ENCODE measurements around the gene ATP8B3. TPM values are rescaled to one million over a fixed set of nuclear protein-coding genes. Genes with fewer than 3 reads are reported as not detected.

Gene ATP8B3
- total and polyA plus RNA-seq, 2 of the 13 experiments (the other 11 are each of a cell fraction or from before 2014, with no cell fraction given): 2.6 to 5.9 TPM

- Histone ChIP-seq H2AFZ (ENCODE audit: low read length) (no peak overlapping the region), H4K20me1 (ENCODE audit: insufficient read depth, low read length) (no peaks in the 10 kb centered on the region), H3K79me2 (ENCODE audit: insufficient read depth, low read length) (no peaks in the 10 kb centered on the region), H3K9ac (ENCODE audit: insufficient read depth, low read depth, low read length) (no peak overlapping the region), H3K27ac (ENCODE audit: extremely low read length, insufficient read depth, low read length) (no peak overlapping the region), H3K9me3 (ENCODE audit: low read length) (peaks cover 3% of the 10 kb centered on the region; the same call in 1 of the 2 replicates), H3K4me3 (replicated peaks in 1 of 3; ENCODE audit: insufficient read depth in 1 of 3, low read depth in 2 of 3, low read length in 3 of 3) (no peak overlapping the region), H3K4me2 (ENCODE audit: low read depth, low read length) (no peak overlapping the region), H3K27me3 (ENCODE audit: control insufficient read depth in 1 of 2, insufficient read depth in 2 of 2, low read length in 2 of 2) (peaks cover 5 to 37% of the 10 kb centered on the region in 2 experiments), H3K36me3 (replicated peaks in 1 of 2; ENCODE audit: control insufficient read depth in 1 of 2, insufficient read depth in 2 of 2, low read length in 2 of 2) (no peaks in the 10 kb centered on the region), H3K4me1 (ENCODE audit: insufficient read depth, low read length) (no peaks in the 10 kb centered on the region)
- no TSS peak for BruUV-seq (replicated peaks)
- ChIA-PET CTCF (ENCODE audit: low intra/inter-chr PET ratio, low total read pairs) (no interaction called here), POLR2A (no interaction called here)
- FAIRE-seq: no peak
- no peak for DNase-seq (ENCODE audit: low spot score)
- no peak for ATAC-seq
- intact Hi-C loops (cut with micrococcal nuclease; ENCODE audit: unreplicated experiment) (no loop called here), in situ Hi-C loops (cut with HindIII; ENCODE audit: extremely low pct_ligation_motif_present, low pct_unique_long_range_greater_than_20kb) (no loop called here)
- TF ChIP-seq ZNF75D (CRISPR knock-in tag; IDR thresholded peaks at IDR 0.05; ENCODE audit: borderline replicate concordance): no peak
- no peak for TF ChIP-seq ATF3 (CRISPR knock-in tag; IDR thresholded peaks at IDR 0.05)
- TF ChIP-seq KLF9 (CRISPR knock-in tag; IDR thresholded peaks at IDR 0.05; ENCODE audit: low read depth): no peak
- peak; percentile 64 for TF ChIP-seq ZNF629 (CRISPR knock-in tag; conservative IDR thresholded peaks at IDR 0.05)
- no peak for TF ChIP-seq ZFP1 (CRISPR knock-in tag; IDR thresholded peaks at IDR 0.05)
- TF ChIP-seq, protein P1, sequence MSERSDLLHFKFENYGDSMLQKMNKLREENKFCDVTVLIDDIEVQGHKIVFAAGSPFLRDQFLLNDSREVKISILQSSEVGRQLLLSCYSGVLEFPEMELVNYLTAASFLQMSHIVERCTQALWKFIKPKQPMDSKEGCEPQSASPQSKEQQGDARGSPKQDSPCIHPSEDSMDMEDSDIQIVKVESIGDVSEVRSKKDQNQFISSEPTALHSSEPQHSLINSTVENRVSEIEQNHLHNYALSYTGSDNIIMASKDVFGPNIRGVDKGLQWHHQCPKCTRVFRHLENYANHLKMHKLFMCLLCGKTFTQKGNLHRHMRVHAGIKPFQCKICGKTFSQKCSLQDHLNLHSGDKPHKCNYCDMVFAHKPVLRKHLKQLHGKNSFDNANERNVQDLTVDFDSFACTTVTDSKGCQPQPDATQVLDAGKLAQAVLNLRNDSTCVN (CRISPR knock-in tag; IDR thresholded peaks at IDR 0.05; ENCODE audit: borderline replicate concordance): no peak
- TF ChIP-seq ZC3H13 (CRISPR knock-in tag; IDR thresholded peaks at IDR 0.05): no peak
- TF ChIP-seq STAG1 (CRISPR knock-in tag; IDR thresholded peaks at IDR 0.05): no peak
- WGBS (ENCODE audit: low lambda C conversion rate): 50% methylated on average over 5 of the region's 8 CpGs
Observed at GRCh38 chr19:1786668-1787067, 25.4 kb downstream of the ATP8B3 start.

GRCh38 chr19:1785310-1785709 is 26.8 kb downstream of the ATP8B3 start:
- intact Hi-C loops (cut with micrococcal nuclease; ENCODE audit: unreplicated experiment) (no loop called here), in situ Hi-C loops (cut with HindIII; ENCODE audit: extremely low pct_ligation_motif_present, low pct_unique_long_range_greater_than_20kb) (no loop called here)
- Histone ChIP-seq H2AFZ (ENCODE audit: low read length) (no peak overlapping the region), H4K20me1 (ENCODE audit: insufficient read depth, low read length) (no peaks in the 10 kb centered on the region), H3K79me2 (ENCODE audit: insufficient read depth, low read length) (no peaks in the 10 kb centered on the region), H3K36me3 (replicated peaks in 1 of 2; ENCODE audit: control insufficient read depth in 1 of 2, insufficient read depth in 2 of 2, low read length in 2 of 2) (no peaks in the 10 kb centered on the region), H3K27ac (ENCODE audit: extremely low read length, insufficient read depth, low read length) (no peak overlapping the region), H3K4me1 (ENCODE audit: insufficient read depth, low read length) (peaks cover 8% of the 10 kb centered on the region), H3K9ac (ENCODE audit: insufficient read depth, low read depth, low read length) (no peak overlapping the region), H3K27me3 (ENCODE audit: control insufficient read depth in 1 of 2, insufficient read depth in 2 of 2, low read length in 2 of 2) (peaks cover 11 to 45% of the 10 kb centered on the region in 2 experiments), H3K9me3 (ENCODE audit: low read length) (peaks cover 5% of the 10 kb centered on the region; the same call in 1 of the 2 replicates), H3K4me2 (ENCODE audit: low read depth, low read length) (no peak overlapping the region), H3K4me3 (replicated peaks in 1 of 3; ENCODE audit: insufficient read depth in 1 of 3, low read depth in 2 of 3, low read length in 3 of 3) (no peak overlapping the region)
- 13% methylated on average over 6 of the region's 19 CpGs for WGBS (ENCODE audit: low lambda C conversion rate)
- ChIA-PET POLR2A (no interaction called here), CTCF (ENCODE audit: low intra/inter-chr PET ratio, low total read pairs) (no interaction called here)
- no TSS peak for BruUV-seq (replicated peaks)
- DNase-seq (ENCODE audit: low spot score) (no peak), ATAC-seq (no peak), FAIRE-seq (no peak)
- TF ChIP-seq E2F1 (CRISPR knock-in tag; IDR thresholded peaks at IDR 0.05) (no peak), PHF20 (CRISPR knock-in tag; IDR thresholded peaks at IDR 0.05) (no peak), ZBTB7B (CRISPR knock-in tag; IDR thresholded peaks at IDR 0.05) (no peak), MYNN (CRISPR knock-in tag; IDR thresholded peaks at IDR 0.05; ENCODE audit: low read depth) (no peak), KDM5B (CRISPR knock-in tag; IDR thresholded peaks at IDR 0.05; ENCODE audit: borderline replicate concordance) (no peak), ZNF7 (CRISPR knock-in tag; IDR thresholded peaks at IDR 0.05) (no peak), GATAD2A (CRISPR knock-in tag; IDR thresholded peaks at IDR 0.05) (no peak), ZBTB3 (CRISPR knock-in tag; IDR thresholded peaks at IDR 0.05; ENCODE audit: borderline replicate concordance, low read depth) (no peak), NR1H2 (CRISPR knock-in tag; IDR thresholded peaks at IDR 0.05; ENCODE audit: borderline replicate concordance, low read depth) (no peak)
- TF ChIP-seq, protein P2, sequence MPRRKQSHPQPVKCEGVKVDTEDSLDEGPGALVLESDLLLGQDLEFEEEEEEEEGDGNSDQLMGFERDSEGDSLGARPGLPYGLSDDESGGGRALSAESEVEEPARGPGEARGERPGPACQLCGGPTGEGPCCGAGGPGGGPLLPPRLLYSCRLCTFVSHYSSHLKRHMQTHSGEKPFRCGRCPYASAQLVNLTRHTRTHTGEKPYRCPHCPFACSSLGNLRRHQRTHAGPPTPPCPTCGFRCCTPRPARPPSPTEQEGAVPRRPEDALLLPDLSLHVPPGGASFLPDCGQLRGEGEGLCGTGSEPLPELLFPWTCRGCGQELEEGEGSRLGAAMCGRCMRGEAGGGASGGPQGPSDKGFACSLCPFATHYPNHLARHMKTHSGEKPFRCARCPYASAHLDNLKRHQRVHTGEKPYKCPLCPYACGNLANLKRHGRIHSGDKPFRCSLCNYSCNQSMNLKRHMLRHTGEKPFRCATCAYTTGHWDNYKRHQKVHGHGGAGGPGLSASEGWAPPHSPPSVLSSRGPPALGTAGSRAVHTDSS (CRISPR knock-in tag; conservative IDR thresholded peaks at IDR 0.05): no peak
